Liver (tissue), 9 donors: Measurements from ENCODE around the gene RAB3C. TPM values are rescaled to one million over a fixed set of nuclear protein-coding genes. Genes with fewer than 3 reads are reported as not detected.
A peak's percentile ranks its signal among the peaks of the same experiment; 100 is the strongest.
"Not testable (repeated sequence)": the region's sequence is repeated elsewhere in the genome, so short reads cannot be mapped to it uniquely, and the experiment has no call there.

Experiments
- DNase-seq: peaks from one replicate; pipeline ENCODE4 v3.0.0-alpha.2; 2017; ENCODE audit warnings: low spot score
- H3K27ac ChIP-seq, 2 donors: one replicate each; pipeline ENCODE4 v1.7.0; 2013; ENCODE audit warnings: inconsistent platforms in 2 of 2, low read length in 2 of 2, control low read depth in 1 of 2, low read depth in 1 of 2, mild to moderate bottlenecking in 1 of 2
- H3K27me3 ChIP-seq, 4 donors: one replicate each; pipeline versions ENCODE4 v1.6.1 to v1.7.0; 2013; ENCODE audit warnings: low read length in 3 of 4, inconsistent platforms in 1 of 4, mild to moderate bottlenecking in 1 of 4, moderate library complexity in 1 of 4; ENCODE audit not compliant: control insufficient read depth in 4 of 4, insufficient read depth in 4 of 4
- H3K36me3 ChIP-seq, 4 donors: one replicate each; pipeline versions ENCODE4 v1.6.1 to v1.7.0; 2013; ENCODE audit warnings: low read length in 3 of 4, mild to moderate bottlenecking in 3 of 4, low read depth in 1 of 4, moderate library complexity in 1 of 4; ENCODE audit not compliant: control insufficient read depth in 4 of 4, insufficient read depth in 3 of 4
- H3K4me1 ChIP-seq, 4 donors: one replicate each; pipeline versions ENCODE4 v1.6.1 to v1.7.0; 2013; ENCODE audit warnings: low read length in 3 of 4, mild to moderate bottlenecking in 3 of 4, moderate library complexity in 1 of 4; ENCODE audit not compliant: control insufficient read depth in 4 of 4, insufficient read depth in 4 of 4
- H3K4me3 ChIP-seq, 3 donors: one replicate each; pipeline versions ENCODE4 v1.6.1 to v1.7.0; 2013; ENCODE audit warnings: low read length in 3 of 3, control low read depth in 1 of 3, low read depth in 1 of 3, mild to moderate bottlenecking in 1 of 3
- H3K9ac ChIP-seq, 2 donors: one replicate each; pipeline ENCODE4 v1.7.0; 2013; ENCODE audit warnings: low read length in 2 of 2, mild to moderate bottlenecking in 2 of 2, moderate library complexity in 2 of 2, control low read depth in 1 of 2, low read depth in 1 of 2
- H3K9me3 ChIP-seq, 4 donors: one replicate each; pipeline versions ENCODE4 v1.6.1 to v1.7.0; 2013; ENCODE audit warnings: low read length in 3 of 4; ENCODE audit not compliant: control insufficient read depth in 4 of 4
- ATF3 ChIP-seq: IDR thresholded peaks from 2 replicates; pipeline ENCODE4 v1.6.1; 2016; ENCODE audit warnings: antibody characterized with exemption
- CTCF ChIP-seq: fragments of 150-350 bp; IDR thresholded peaks from 2 replicates; pipeline ENCODE4 v1.5.1; 2017; ENCODE audit warnings: improper control_type of control experiment, low read depth, low read length; ENCODE audit not compliant: missing input control
- EGR1 ChIP-seq, 2 donors: IDR thresholded peaks; 2 replicates each; pipeline ENCODE4 v1.6.1; 2016 to 2018; ENCODE audit warnings: antibody characterized with exemption in 2 of 2, low read depth in 2 of 2
- FOXA1 ChIP-seq: IDR thresholded peaks from 2 replicates; pipeline ENCODE4 v1.6.1; 2016; ENCODE audit warnings: antibody characterized with exemption
- FOXA2 ChIP-seq: IDR thresholded peaks from 2 replicates; pipeline ENCODE4 v1.6.1; 2016; ENCODE audit warnings: antibody characterized with exemption
- GABPA ChIP-seq, 2 donors: IDR thresholded peaks in 1 of 2; conservative IDR thresholded peaks in 1 of 2; 2 replicates each; pipeline ENCODE4 v1.6.1; 2016; ENCODE audit warnings: antibody characterized with exemption in 2 of 2, mild to moderate bottlenecking in 1 of 2, moderate library complexity in 1 of 2
- HNF4A ChIP-seq, 2 donors: conservative IDR thresholded peaks; 2 replicates each; pipeline ENCODE4 v1.6.1; 2016; ENCODE audit warnings: antibody characterized with exemption in 2 of 2, mild to moderate bottlenecking in 2 of 2
- HNF4G ChIP-seq: IDR thresholded peaks from 2 replicates; pipeline ENCODE4 v1.6.1; 2016; ENCODE audit warnings: antibody characterized with exemption
- JUND ChIP-seq, 2 donors: IDR thresholded peaks; 2 replicates each; pipeline ENCODE4 v1.6.1; 2016; ENCODE audit warnings: antibody characterized with exemption in 2 of 2
- MAX ChIP-seq: IDR thresholded peaks from 2 replicates; pipeline ENCODE4 v1.6.1; 2016; ENCODE audit warnings: antibody characterized with exemption
- NR2F2 ChIP-seq: IDR thresholded peaks from 2 replicates; pipeline ENCODE4 v1.6.1; 2016; ENCODE audit warnings: antibody characterized with exemption
- RAD21 ChIP-seq, 2 donors: IDR thresholded peaks; 2 replicates each; pipeline ENCODE4 v1.6.1; 2016; ENCODE audit warnings: antibody characterized with exemption in 2 of 2, mild to moderate bottlenecking in 2 of 2
- REST ChIP-seq: IDR thresholded peaks from 2 replicates; pipeline ENCODE4 v1.6.1; 2016; ENCODE audit warnings: antibody characterized with exemption, mild to moderate bottlenecking
- RXRA ChIP-seq, 2 donors: IDR thresholded peaks; 2 replicates each; pipeline ENCODE4 v1.6.1; 2017 to 2018; ENCODE audit warnings: antibody characterized with exemption in 2 of 2, mild to moderate bottlenecking in 1 of 2
- SP1 ChIP-seq: IDR thresholded peaks from 2 replicates; pipeline ENCODE4 v1.6.1; 2018; ENCODE audit warnings: antibody characterized with exemption, mild to moderate bottlenecking
- TAF1 ChIP-seq: conservative IDR thresholded peaks from 2 replicates; pipeline ENCODE4 v1.6.1; 2016; ENCODE audit warnings: antibody characterized with exemption, mild to moderate bottlenecking
- YY1 ChIP-seq: IDR thresholded peaks from 2 replicates; pipeline ENCODE4 v1.6.1; 2016; ENCODE audit warnings: antibody characterized with exemption, mild to moderate bottlenecking
- ZBTB33 ChIP-seq: IDR thresholded peaks from 2 replicates; pipeline ENCODE4 v1.6.1; 2016; ENCODE audit warnings: antibody characterized with exemption
- WGBS: extraction: QIAGEN DNeasy Blood & Tissue Kit; methylation state at CpG from one replicate; pipeline ENCODE4 v1.1.7; 2013; 5-methylcytosine and 5-hydroxymethylcytosine counted together
- polyA plus RNA-seq, 2 donors: library from polyadenylated mRNA; stranded (reverse) in 1 of 2; unstranded in 1 of 2; fragments of 200-250 nt in 1 of 2; fragments of >200 nt in 1 of 2; fragmentation: Nextera tagmentation in 1 of 2; extraction: Ambion mirVana in 1 of 2; gene quantifications; one replicate each; pipeline versions ENCODE4 v1.2.1 to v1.2.3, GENCODE V29; 2013 to 2015
- total RNA-seq, 2 donors: library from RNA; depleted of rRNA; stranded (reverse); fragments of >200 nt; gene quantifications; one replicate each; pipeline ENCODE4 v1.2.3, GENCODE V29; 2014
- donor health status: healthy.
- donor health status: healthy.
- donor health status: healthy.
- donor health status: healthy.
- donor health status: healthy.

RAB3C gene
- total and polyA plus RNA-seq, 4 donors, result 0.72 to 4.6 (median 1.3) TPM

GRCh38 chr5:58706736-58707135 lies 123.9 kb downstream of the RAB3C start:
- H3K27ac ChIP-seq, result no peak overlapping the region

GRCh38 chr5:58708456-58708855 lies 125.6 kb downstream of the RAB3C start:
- no peaks in the 10 kb centered on the region for H3K36me3 ChIP-seq
- TF ChIP-seq TAF1 (no peak), RAD21 (IDR thresholded peaks at IDR 0.05) (no peak), REST (no peak), HNF4A (conservative IDR thresholded peaks at IDR 0.05) (no peak), ATF3 (no peak), SP1 (no peak), FOXA1 (no peak), CTCF (no peak), HNF4G (no peak), MAX (no peak), EGR1 (IDR thresholded peaks at IDR 0.05; ENCODE audit: low read depth in 2 of 2) (no peak), FOXA2 (no peak), JUND (IDR thresholded peaks at IDR 0.05) (no peak), RXRA (IDR thresholded peaks at IDR 0.05) (no peak), YY1 (no peak), NR2F2 (no peak), GABPA (IDR thresholded peaks at IDR 0.05 in 1 of 2, conservative IDR thresholded peaks at IDR 0.05 in 1 of 2) (no peak)
- H3K4me3 ChIP-seq, result no peak overlapping the region
- peaks cover 3 to 17% (median 9%) of the 10 kb centered on the region in 4 donors for H3K4me1 ChIP-seq
- H3K9ac ChIP-seq, result no peak overlapping the region
- 60% methylated on average over 1 of the region's 1 CpG for WGBS
- no peak for DNase-seq
- no peaks in the 10 kb centered on the region for H3K9me3 ChIP-seq
- H3K27me3 ChIP-seq, result no peaks in the 10 kb centered on the region
- H3K27ac ChIP-seq, result no peak overlapping the region

More at GRCh38 chr5:58706736-58707135, 123.9 kb downstream of the RAB3C start:
- DNase-seq, result no peak
- TF ChIP-seq SP1 (peak; percentile 17), HNF4A (conservative IDR thresholded peaks at IDR 0.05) (no peak), HNF4G (no peak), ZBTB33 (no peak), YY1 (peak; percentile 30), NR2F2 (no peak), FOXA2 (peak; percentile 27), TAF1 (no peak), RXRA (IDR thresholded peaks at IDR 0.05) (peak in 1 of 2 donors; percentile 23)
- WGBS, result 52% methylated on average over 3 of the region's 3 CpGs
- no peaks in the 10 kb centered on the region for H3K9me3 ChIP-seq
- H3K9ac ChIP-seq, result no peak overlapping the region
- H3K36me3 ChIP-seq, result no peaks in the 10 kb centered on the region
- no peak overlapping the region for H3K4me3 ChIP-seq
- no peaks in the 10 kb centered on the region for H3K27me3 ChIP-seq
- peaks cover 1 to 15% (median 9%) of the 10 kb centered on the region in 4 donors for H3K4me1 ChIP-seq

- H3K4me3 ChIP-seq, H3K9ac ChIP-seq, H3K36me3 ChIP-seq, H3K9me3 ChIP-seq, H3K4me1 ChIP-seq, H3K27me3 ChIP-seq, H3K27ac ChIP-seq, DNase-seq: not testable (repeated sequence)
- WGBS, result 97% methylated on average over 8 of the region's 8 CpGs
Measured at GRCh38 chr5:58710425-58710824, 127.5 kb downstream of the RAB3C start.
